GM19468 (cell line): ENCODE measurements around the gene ITPR1.

Experiments used
- ATAC-seq: cut with Tn5 transposase; IDR thresholded peaks from one replicate; pipeline ENCODE4 v1.9.1; 2021; ENCODE audit warnings: mild to moderate bottlenecking, moderate library complexity, moderate number of reproducible peaks; ENCODE audit not compliant: unreplicated experiment; ENCODE audit errors: extremely low read depth

Gene ITPR1

DNA sequence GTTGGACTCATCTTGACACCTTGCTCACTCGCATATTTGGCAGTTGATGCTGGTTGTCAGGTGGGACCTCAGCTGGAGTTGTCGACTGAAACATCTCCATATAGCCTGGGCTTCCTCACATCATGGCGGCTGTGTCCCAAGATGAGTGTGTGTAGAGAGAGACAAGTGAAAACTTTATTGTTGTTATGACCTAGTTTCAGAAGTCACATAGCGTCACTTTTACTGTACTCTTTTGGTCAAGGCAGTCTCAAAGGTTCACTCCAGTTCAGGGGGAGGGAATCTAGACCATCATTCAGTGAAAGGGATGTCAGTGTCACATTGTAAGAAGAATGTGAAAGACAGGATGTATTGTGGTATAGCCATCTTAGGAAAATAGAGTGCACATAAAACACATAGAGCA is 214.2 kb downstream of the ITPR1 start:
- ATAC-seq, result no peak

GRCh38 chr3:4708230-4708629 is 215.1 kb downstream of the ITPR1 start:
- no peak for ATAC-seq

DNA sequence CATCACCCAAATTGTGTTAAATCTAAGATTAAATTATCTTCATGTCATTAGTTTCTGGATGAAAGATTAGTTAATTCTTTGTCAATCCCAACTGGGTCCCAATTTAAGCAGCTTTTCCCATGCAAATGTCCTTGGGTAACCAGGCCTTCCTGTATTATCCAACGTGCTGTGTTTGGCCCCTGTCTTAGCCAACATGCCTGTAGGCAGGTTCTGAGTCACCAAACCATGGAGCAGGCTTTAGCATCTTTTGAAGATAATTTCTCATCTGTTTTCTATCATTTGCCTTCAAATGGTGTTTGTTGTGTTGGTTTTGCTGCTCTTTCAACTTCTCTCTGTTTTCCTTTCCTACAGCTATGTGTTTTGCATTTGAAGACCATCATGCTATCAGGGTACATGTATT is 216.2 kb downstream of the ITPR1 start:
- ATAC-seq, result no peak

GRCh38 chr3:4710191-4710590 is 217.0 kb downstream of the ITPR1 start:
- no peak for ATAC-seq

GRCh38 chr3:4711680-4711992 is 218.5 kb downstream of the ITPR1 start:
- no peak for ATAC-seq

- no peak for ATAC-seq
Measured at GRCh38 chr3:4712109-4712508, 219.0 kb downstream of the ITPR1 start.

DNA sequence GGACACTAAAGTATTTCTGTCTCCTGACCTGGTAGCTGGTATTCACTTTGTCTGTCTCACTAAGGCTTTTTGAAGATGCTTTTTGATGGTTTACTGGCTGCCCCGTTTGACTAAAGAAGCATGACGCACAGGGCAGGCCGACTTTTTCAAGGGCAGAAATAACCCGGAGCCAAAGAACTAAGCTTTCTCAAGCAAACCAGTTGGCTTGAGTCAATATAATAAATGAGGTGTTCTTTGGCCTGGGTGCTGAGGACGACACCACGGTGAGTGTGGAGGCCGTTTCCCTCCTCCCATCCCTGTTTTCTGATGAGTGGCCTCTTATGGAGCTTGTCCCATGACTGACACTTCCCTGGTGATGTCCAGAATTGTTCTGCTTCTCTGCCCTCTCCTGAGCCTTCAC is 220.9 kb downstream of the ITPR1 start:
- ATAC-seq, result no peak

DNA sequence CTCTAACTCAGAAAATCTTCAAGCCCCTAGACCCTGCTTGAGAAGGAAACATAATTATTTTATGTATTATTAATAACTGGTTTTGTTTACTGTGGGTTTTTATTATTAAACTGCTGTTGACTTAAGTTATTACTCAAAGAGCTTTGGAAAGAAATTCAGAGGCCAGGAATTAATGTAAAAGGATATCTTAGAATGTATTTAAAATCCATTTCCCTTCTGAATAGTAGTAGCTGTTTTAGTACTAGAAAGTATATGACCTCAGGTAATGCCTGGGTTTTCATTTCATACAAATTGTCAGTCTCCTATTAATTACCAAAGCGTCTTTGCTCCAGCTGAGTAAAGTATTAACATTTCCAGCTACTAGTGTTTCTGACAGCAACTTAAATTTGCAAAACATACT is 223.1 kb downstream of the ITPR1 start:
- no peak for ATAC-seq

DNA sequence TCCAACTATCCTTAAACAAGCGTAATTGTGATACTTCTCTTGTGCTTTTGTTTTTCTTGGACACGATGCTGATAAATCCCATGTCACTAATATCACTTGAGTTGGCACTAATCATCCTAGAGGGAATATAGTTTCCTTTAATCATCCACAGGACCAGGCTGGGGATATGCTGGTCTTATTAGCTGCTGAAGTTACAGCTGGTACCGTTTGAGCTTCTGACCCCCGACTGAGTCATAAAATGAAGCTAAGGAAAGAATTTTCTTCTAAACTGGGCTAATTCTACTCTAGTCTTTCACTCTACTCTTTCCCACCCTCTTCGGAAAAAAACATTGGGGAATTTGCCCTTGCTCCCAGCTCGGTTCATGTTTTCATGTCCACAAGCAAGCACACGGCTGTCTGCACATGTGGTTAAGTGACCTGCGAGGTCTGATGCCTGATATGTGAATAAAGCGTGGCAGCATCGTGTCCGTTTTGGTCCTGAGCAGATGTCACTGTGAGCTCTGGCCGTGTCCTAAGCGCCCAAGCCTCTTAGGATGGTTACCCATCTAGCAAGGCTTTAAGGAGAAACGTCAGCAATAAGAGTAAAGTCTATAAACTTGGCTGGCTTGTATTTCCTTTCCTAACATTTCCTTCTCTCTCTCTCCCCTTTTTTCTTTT is 223.7 kb downstream of the ITPR1 start:
- no peak for ATAC-seq

- no peak for ATAC-seq
Measured at GRCh38 chr3:4717363-4717740, 224.2 kb downstream of the ITPR1 start.

GRCh38 chr3:4718179-4718736 is 225.1 kb downstream of the ITPR1 start:
- no peak for ATAC-seq

- ATAC-seq, result no peak
Measured at GRCh38 chr3:4719046-4719501, 225.9 kb downstream of the ITPR1 start.

DNA sequence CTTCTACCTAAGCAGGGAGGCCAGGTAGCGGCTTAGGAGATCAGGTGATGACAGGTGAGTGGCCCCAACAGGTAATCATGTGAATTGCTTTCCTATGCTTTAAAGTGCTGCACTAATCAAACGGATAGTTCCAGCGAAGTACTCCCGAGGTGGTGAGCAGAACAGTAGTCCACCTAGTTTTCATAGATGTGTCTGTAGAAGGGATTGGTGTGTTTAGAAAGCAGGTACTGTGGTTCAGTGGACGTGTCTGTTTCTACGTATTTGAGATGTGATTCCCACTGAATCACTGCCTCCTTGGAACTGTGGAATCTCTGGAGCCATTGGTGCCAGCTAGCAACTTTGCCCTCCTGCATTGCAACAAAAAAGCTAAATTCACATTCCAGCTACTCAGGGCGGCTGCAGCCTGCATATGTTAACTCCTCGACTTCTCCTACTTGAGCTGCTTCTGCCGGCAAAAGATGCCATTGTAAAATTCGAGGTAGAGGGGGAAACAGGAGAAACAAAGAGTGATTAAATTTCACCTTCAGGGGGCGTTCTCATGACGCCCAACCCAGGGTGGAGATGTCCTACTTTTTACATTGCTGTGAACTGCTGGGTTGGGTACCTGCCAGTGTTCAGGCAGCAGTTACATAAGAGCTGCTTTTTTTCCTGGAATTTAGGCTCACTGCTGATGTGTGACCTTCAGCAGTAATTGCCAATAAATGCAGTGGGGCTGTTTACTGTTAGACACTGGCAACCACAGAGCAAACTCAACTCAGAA is 227.3 kb downstream of the ITPR1 start:
- ATAC-seq, result no peak

DNA sequence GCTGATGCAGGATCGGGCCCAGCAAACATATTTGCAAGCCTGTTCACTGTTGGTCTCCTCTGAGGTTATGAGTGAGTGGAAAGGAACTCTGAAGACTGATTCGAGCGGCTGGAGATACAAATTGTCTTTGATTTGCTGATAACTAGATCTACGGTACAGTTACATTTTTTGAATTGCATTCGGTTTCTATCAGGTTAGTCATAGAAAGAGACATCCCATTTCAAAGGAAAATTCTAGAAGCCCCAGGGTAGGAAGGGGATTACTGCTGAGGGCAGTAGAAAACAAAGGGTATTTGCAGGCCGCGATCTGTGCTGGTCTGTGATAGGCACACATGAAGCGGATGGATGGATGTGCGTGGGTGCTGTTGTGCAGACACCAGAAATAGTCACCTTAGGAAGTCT is 228.4 kb downstream of the ITPR1 start:
- ATAC-seq, result no peak

DNA sequence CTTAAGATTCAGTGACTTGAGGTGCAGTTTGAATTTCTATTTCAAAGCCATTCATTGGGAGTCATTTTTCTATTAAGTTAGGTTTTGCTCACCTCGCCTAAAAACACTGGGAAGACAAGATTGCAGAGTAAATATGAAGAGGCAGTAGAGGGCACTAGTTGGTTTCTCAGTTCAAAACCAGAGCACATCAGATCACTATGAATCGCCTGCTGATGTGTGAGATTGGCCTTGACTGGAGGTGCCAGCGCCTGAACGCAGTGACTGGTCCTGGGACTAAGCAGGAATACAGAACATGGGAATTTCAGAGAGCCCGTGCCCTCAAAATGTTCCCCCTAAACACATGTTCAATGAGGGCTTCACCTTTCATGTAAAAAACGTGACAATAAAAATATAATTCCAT is 229.0 kb downstream of the ITPR1 start:
- no peak for ATAC-seq

- ATAC-seq, result no peak
Measured at GRCh38 chr3:4724051-4724629, 231.0 kb downstream of the ITPR1 start.

GRCh38 chr3:4726549-4726948 is 233.4 kb downstream of the ITPR1 start:
- no peak for ATAC-seq

DNA sequence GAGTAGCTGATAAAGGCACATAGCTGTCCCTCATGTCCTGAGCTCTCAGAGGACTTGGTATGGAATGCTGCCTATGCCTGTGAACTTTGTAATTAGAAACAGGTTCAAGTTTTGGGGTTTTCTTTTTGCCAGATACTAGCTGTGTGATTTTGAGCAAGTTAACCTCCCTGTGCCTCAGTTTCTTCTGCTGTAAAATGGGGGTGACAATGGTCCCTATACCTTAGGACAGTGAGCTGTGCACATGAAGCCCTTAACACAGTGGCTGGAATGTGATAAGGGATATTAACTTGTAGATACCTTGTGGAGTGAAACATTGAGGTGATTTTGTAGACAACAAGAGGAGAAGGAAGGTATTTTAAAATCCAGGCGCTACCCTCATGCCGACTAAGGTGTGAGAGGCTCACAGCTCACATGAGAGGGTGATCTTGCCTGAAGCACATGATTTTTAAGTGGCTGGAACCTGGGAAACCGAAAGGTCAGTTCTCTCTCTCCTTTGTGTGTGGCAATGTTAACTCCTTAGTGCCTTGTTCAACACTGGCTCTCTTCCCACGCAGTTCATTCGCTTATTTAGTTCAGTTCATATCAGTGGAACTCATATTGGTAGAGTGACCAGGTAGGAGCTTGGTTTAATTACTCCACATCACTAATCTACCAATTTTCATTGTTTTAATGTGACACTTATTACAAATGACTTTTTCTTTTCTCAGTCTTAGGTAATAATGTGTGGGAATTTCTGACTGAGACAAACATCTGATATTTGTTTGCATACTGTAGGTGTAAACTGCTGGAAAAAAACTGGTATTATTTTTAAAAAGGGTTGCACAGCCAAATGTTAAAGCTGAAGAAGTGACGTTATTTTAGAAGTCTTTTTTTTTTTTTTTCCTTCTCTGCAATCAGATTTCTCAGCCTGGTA is 236.2 kb downstream of the ITPR1 start:
- no peak for ATAC-seq

DNA sequence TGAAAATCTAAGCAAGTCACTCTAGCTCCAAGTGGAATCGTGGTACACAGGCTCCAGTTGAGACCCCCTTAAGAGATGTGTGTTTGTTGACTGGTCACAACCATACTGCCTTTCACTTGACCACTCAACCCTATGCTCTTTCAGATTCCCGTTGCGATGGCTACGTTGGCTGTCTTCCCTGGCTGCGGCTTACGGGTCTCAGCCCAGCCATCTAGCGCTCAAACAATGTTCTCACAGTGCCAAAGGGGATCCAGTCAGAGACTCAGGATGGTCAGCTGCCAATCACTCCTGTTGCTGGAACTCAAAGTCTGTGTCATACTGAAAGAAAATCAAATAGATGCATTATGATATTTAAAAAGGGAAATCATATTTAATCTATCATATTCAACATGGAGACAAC is 237.6 kb downstream of the ITPR1 start:
- ATAC-seq, result no peak

DNA sequence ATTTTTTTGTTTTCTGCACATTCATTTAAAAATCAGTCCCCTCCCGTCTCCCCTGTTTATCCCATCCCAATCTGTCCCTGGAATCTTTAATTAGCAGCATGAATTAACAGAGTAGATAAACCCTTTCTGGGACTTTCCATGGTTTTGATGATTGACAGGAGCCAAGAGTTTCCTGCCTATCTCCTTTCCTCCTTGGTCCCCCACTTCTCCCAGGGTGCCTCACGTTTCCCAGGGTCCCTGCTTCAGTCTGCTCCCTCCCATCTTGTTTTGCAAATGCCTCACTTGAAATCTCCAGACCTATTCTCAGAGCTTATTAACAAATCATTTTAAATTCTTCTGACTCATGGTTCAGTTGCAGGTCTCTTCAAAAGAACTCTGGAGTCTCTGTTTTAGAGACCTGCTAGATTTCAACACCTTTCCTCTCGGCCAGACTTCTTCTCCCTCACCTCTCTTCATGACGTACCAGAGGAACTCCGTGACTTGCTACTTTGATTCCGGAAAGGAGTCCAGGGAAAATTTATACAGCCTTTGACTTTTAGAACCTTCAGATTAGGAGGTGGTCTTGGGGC is 238.5 kb downstream of the ITPR1 start:
- no peak for ATAC-seq
